DMS153 (cell line): ENCODE data around the gene TAAR6.
"Not testable (repeated sequence)": the region's sequence is repeated elsewhere in the genome, so short reads cannot be mapped to it uniquely, and the experiment has no call there.

Experiments used
- DNase-seq: peaks from one replicate; lab custom pipeline; 2025; lab: John Stamatoyannopoulos, UW

TAAR6 gene

GRCh38 chr6:132590362-132590761 lies 20.2 kb downstream of the TAAR6 start:
- DNase-seq: no peak

GRCh38 chr6:132592855-132593254 lies 22.7 kb downstream of the TAAR6 start:
- DNase-seq: no peak

GRCh38 chr6:132596201-132596600 lies 26.1 kb downstream of the TAAR6 start:
- DNase-seq: no peak

- no peak for DNase-seq
Observed at GRCh38 chr6:132598473-132598872, 28.4 kb downstream of the TAAR6 start.

- not testable (repeated sequence) for DNase-seq
Observed at GRCh38 chr6:132600900-132601299, 30.8 kb downstream of the TAAR6 start.

GRCh38 chr6:132604635-132605152 lies 34.6 kb downstream of the TAAR6 start:
- DNase-seq: no peak

GRCh38 chr6:132607544-132608233 lies 37.6 kb downstream of the TAAR6 start:
- no peak for DNase-seq

- no peak for DNase-seq
Observed at GRCh38 chr6:132611616-132612015, 41.5 kb downstream of the TAAR6 start.

GRCh38 chr6:132612449-132613108 lies 42.5 kb downstream of the TAAR6 start:
- DNase-seq: no peak

- no peak for DNase-seq
Observed at GRCh38 chr6:132614554-132614953, 44.4 kb downstream of the TAAR6 start.

- DNase-seq: no peak
Observed at GRCh38 chr6:132616677-132617076, 46.6 kb downstream of the TAAR6 start.
